Muscle of leg (tissue), 11 donors: ENCODE data around the gene COL15A1. TPM values are rescaled to one million over a fixed set of nuclear protein-coding genes. Genes with fewer than 3 reads are reported as not detected.

Source experiments
- DNase-seq: peaks from one replicate; pipeline ENCODE4 v3.0.0; 2013
- H3K27ac ChIP-seq: one replicate; pipeline ENCODE4 v1.5.1; 2013; ENCODE audit warnings: mild to moderate bottlenecking, low read length, control low read depth
- H3K27me3 ChIP-seq: one replicate; pipeline ENCODE4 v1.6.1; 2013; ENCODE audit warnings: low read length; ENCODE audit not compliant: control insufficient read depth, insufficient read depth
- H3K36me3 ChIP-seq: one replicate; pipeline ENCODE4 v1.6.1; 2013; ENCODE audit warnings: low read length; ENCODE audit not compliant: control insufficient read depth, insufficient read depth
- H3K4me1 ChIP-seq: one replicate; pipeline ENCODE4 v1.6.1; 2013; ENCODE audit warnings: low read length; ENCODE audit not compliant: control insufficient read depth, insufficient read depth
- H3K4me3 ChIP-seq: one replicate; pipeline ENCODE4 v1.5.1; 2013; ENCODE audit warnings: low read length, control low read depth
- H3K9me3 ChIP-seq: replicated peaks from 2 replicates; pipeline ENCODE4 v1.6.1; 2013; ENCODE audit warnings: low read depth, low read length; ENCODE audit not compliant: control insufficient read depth
- WGBS: methylation state at CpG from one replicate; pipeline ENCODE4 v1.1.5; 2013; ENCODE audit warnings: missing lambda C conversion rate; ENCODE audit not compliant: insufficient coverage; 5-methylcytosine and 5-hydroxymethylcytosine counted together
- polyA plus RNA-seq, 8 donors: library from polyadenylated mRNA; unstranded; fragments of 120-200 nt; gene quantifications; one replicate each; pipeline versions ENCODE4 v1.2.1 to v1.2.3, GENCODE V29; 2013; ENCODE audit warnings: inconsistent platforms in 1 of 8, low replicate concordance in 1 of 8; ENCODE audit not compliant: insufficient read length in 8 of 8, insufficient read depth in 1 of 8
- total RNA-seq: library from RNA; stranded (reverse); fragments of 120-200 nt; gene quantifications from one replicate; pipeline ENCODE4 v1.2.4, GENCODE V29; 2013

The COL15A1 gene
- total and polyA plus RNA-seq, 9 donors: 169 to 259 (median 197) TPM

- WGBS: no CpG with 5 or more reads among the region's 3 CpGs
- H3K4me1 ChIP-seq: peaks cover 33% of the 10 kb centered on the region
- DNase-seq: no peak
- no peaks in the 10 kb centered on the region for H3K27me3 ChIP-seq
- H3K36me3 ChIP-seq: peaks cover 10% of the 10 kb centered on the region
- H3K4me3 ChIP-seq: no peak overlapping the region
- no peak overlapping the region for H3K27ac ChIP-seq
- peaks cover 9% of the 10 kb centered on the region for H3K9me3 ChIP-seq
Measured at GRCh38 chr9:98955259-98955658, 11.6 kb downstream of the COL15A1 start.

GRCh38 chr9:98957826-98958225 is 14.1 kb downstream of the COL15A1 start:
- Histone ChIP-seq H3K36me3 (peaks cover 10% of the 10 kb centered on the region), H3K27me3 (no peaks in the 10 kb centered on the region), H3K27ac (peak overlapping the region; percentile 89), H3K4me3 (no peak overlapping the region), H3K4me1 (peaks cover 55% of the 10 kb centered on the region), H3K9me3 (peaks cover 9% of the 10 kb centered on the region)
- no peak for DNase-seq
- 83% methylated on average over 3 of the region's 6 CpGs for WGBS

- 44% methylated on average over 8 of the region's 10 CpGs for WGBS
- Histone ChIP-seq H3K4me1 (peaks cover 60% of the 10 kb centered on the region), H3K27me3 (no peaks in the 10 kb centered on the region), H3K4me3 (no peak overlapping the region), H3K36me3 (peaks cover 10% of the 10 kb centered on the region), H3K27ac (peak overlapping the region; percentile 89), H3K9me3 (peaks cover 9% of the 10 kb centered on the region)
- peak; percentile 96 for DNase-seq
Measured at GRCh38 chr9:98958271-98958984, 14.7 kb downstream of the COL15A1 start.

GRCh38 chr9:98960409-98960808 is 16.7 kb downstream of the COL15A1 start:
- no peak overlapping the region for H3K4me3 ChIP-seq
- WGBS: no CpG with 5 or more reads among the region's 3 CpGs
- DNase-seq: no peak
- peaks cover 9% of the 10 kb centered on the region for H3K9me3 ChIP-seq
- peaks cover 77% of the 10 kb centered on the region for H3K4me1 ChIP-seq
- no peaks in the 10 kb centered on the region for H3K27me3 ChIP-seq
- peaks cover 8% of the 10 kb centered on the region for H3K36me3 ChIP-seq
- H3K27ac ChIP-seq: no peak overlapping the region

GRCh38 chr9:98961513-98962180 is 17.9 kb downstream of the COL15A1 start:
- Histone ChIP-seq H3K27ac (peak overlapping the region; percentile 55), H3K4me3 (no peak overlapping the region), H3K9me3 (peaks cover 9% of the 10 kb centered on the region), H3K4me1 (peaks cover 83% of the 10 kb centered on the region), H3K27me3 (no peaks in the 10 kb centered on the region), H3K36me3 (peaks cover 6% of the 10 kb centered on the region)
- DNase-seq: no peak
- 62% methylated on average over 5 of the region's 16 CpGs for whole genome bisulfite sequencing

- Histone ChIP-seq H3K4me1 (peaks cover 86% of the 10 kb centered on the region), H3K27ac (peak overlapping the region; percentile 55), H3K27me3 (no peaks in the 10 kb centered on the region), H3K4me3 (no peak overlapping the region), H3K36me3 (peaks cover under 1% of the 10 kb centered on the region), H3K9me3 (peaks cover 5% of the 10 kb centered on the region)
- WGBS: no CpG with 5 or more reads among the region's 7 CpGs
- peak; percentile 66 for DNase-seq
Measured at GRCh38 chr9:98962181-98962560, 18.5 kb downstream of the COL15A1 start.

- no peak overlapping the region for H3K27ac ChIP-seq
- H3K36me3 ChIP-seq: peaks cover 3% of the 10 kb centered on the region
- no peaks in the 10 kb centered on the region for H3K27me3 ChIP-seq
- DNase-seq: no peak
- peaks cover 87% of the 10 kb centered on the region for H3K4me1 ChIP-seq
- no peak overlapping the region for H3K4me3 ChIP-seq
- 90% methylated on average over 2 of the region's 5 CpGs for WGBS
- no peaks in the 10 kb centered on the region for H3K9me3 ChIP-seq
Measured at GRCh38 chr9:98962861-98963260, 19.2 kb downstream of the COL15A1 start.

- Histone ChIP-seq H3K36me3 (peaks cover 7% of the 10 kb centered on the region), H3K27ac (peak overlapping the region; percentile 57), H3K4me3 (no peak overlapping the region), H3K9me3 (no peaks in the 10 kb centered on the region), H3K4me1 (peaks cover 76% of the 10 kb centered on the region), H3K27me3 (no peaks in the 10 kb centered on the region)
- DNase-seq: peak; percentile 84
- 55% methylated on average over 2 of the region's 2 CpGs for WGBS
Measured at GRCh38 chr9:98964201-98964600, 20.5 kb downstream of the COL15A1 start.

- no peaks in the 10 kb centered on the region for H3K9me3 ChIP-seq
- peaks cover 7% of the 10 kb centered on the region for H3K36me3 ChIP-seq
- H3K4me3 ChIP-seq: no peak overlapping the region
- no peak for DNase-seq
- 82% methylated on average over 2 of the region's 7 CpGs for WGBS
- peaks cover 73% of the 10 kb centered on the region for H3K4me1 ChIP-seq
- H3K27ac ChIP-seq: peak overlapping the region; percentile 57
- H3K27me3 ChIP-seq: no peaks in the 10 kb centered on the region
Measured at GRCh38 chr9:98964911-98965336, 21.2 kb downstream of the COL15A1 start.

- no peak for DNase-seq
- no CpG with 5 or more reads among the region's 4 CpGs for WGBS
- H3K4me1 ChIP-seq: peaks cover 74% of the 10 kb centered on the region
Measured at GRCh38 chr9:98966676-98967075, 23.0 kb downstream of the COL15A1 start.

More at GRCh38 chr9:98966676-98967075, 23.0 kb downstream of the COL15A1 start:
- H3K27ac ChIP-seq: no peak overlapping the region
- H3K4me3 ChIP-seq: no peak overlapping the region
- no peaks in the 10 kb centered on the region for H3K27me3 ChIP-seq
- H3K9me3 ChIP-seq: no peaks in the 10 kb centered on the region
- peaks cover 10% of the 10 kb centered on the region for H3K36me3 ChIP-seq
